HUDEP-2 (cell line): ENCODE measurements around the gene MYZAP.

Source experiments
- DNase-seq, 76 experiments: peaks; one replicate each; lab custom pipeline; 2025; ENCODE audit not compliant: unreplicated experiment in 76 of 76; lab: John Stamatoyannopoulos, UW

MYZAP gene

DNA sequence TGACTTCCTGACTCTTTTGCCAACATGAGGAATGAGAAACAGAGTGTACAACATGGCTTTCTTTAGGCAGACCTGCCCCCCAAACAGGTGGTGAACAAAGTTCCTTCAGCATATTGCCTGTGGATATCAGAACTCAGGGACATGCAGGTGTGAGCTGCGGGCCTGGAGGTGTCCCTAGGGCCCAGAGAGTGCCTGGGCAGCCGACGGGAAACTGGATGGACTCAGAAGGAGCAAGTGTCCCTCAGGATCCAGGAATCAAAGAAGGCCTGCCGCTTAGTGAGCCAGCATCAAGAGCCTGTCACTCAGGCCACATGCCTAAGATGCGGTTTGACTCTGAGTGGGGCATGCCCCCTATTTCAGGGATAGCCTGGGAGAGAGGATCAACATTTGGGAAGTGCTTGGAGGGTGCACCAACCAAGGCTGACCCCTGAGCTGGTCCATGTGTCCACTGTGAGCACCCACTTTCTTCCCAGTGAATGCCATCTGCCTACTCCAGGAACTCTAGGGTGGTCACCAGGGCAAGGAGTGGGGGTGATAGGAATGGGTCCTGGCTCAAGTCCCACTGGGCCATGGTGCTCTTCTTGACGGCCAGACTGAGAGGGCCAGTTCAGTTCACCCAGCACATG is 98.8 kb downstream of the MYZAP start:
- no peak for DNase-seq

DNA sequence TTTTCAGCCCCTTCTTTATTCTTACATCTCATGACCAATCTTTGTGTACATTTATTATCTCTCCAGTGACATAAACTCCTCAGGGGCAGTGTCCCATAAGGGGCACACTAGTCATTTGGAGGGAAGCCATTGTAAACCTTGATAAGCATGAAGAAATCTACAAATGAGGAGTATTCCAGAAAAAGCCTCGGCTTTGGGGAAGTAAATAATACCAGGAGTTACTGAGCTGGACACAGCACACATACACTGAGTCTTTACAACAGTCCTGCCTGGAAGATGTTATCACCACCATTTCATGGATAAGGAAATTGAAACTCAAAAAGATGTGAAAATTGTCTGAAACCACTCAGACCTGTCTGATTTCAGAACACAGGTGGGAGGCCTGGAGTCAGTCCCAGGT is 99.4 kb downstream of the MYZAP start:
- DNase-seq = no peak

DNA sequence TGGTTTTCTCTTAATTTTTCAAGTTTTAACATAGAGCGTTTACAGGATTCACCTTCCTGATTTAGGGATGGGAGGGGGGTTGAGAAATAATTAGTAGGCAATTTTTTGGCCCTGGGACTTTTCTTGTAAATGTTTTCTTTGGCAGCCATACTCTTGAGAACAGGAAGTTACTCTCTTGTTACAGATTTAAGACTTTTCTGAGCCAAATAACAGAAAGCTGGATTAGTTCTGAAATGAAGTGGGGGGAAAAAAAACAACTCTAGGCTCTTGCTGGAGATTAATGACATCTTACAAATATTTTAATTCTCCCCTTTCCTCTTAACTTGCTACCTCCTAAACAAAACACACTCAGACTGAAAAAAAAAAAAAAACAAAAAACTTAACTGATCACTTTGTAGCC is 101.0 kb downstream of the MYZAP start:
- DNase-seq = no peak

DNA sequence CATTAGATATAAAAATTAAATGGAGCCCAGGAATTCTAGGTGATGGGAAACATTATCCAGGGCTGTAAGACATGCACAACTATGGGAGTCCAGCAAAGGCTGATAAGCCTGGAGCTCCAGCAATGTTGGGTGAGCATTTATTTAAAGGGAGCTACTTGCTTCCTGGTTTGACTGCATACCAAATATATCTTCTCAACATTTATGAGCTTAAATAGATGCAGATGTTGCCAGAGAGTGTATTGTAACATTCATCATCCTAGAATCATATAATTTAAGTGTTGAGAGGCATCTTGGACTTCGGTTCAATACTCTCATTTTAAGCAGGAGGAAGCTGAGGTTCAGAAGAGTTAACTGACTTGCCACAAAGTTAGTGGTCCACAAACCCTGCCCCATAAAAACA is 102.6 kb downstream of the MYZAP start:
- no peak for DNase-seq

DNA sequence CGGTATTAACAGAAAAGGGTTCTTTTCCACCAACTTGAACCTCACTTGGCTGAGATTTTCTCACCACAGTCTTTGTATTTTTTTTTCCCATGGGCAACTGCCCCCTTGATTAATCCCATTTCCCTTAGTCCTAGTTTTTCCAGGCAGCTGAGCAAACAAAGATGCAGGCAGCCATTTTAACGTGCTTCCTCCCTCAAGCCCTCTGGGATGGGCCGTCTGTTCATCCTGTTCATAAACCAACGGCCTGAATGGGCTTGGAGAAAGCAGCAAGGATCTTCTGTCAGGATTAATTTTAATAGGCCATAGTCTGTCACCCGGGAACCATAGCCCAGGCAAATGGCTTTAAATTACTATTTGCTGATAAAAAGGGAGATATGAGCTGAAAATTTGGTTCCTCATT is 104.4 kb downstream of the MYZAP start:
- DNase-seq = no peak

DNA sequence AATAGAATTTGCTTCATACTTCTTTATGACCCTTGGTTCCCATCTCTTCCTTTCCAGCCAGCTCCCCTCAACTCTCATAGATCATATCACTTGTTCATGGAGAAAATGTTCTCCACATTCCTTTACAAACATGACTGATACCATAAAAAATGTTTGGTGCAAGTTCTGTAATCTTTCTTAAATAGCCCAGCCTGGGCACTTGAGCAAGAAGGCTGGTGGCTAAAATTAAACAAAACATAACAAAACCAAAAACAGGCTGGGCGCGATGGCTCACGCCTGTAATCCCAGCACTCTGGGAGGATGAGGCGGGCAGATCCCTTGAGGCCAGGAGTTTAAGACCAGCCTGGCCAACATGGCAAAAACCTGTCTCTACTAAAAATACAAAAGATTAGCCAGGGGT is 105.9 kb downstream of the MYZAP start:
- no peak for DNase-seq

DNA sequence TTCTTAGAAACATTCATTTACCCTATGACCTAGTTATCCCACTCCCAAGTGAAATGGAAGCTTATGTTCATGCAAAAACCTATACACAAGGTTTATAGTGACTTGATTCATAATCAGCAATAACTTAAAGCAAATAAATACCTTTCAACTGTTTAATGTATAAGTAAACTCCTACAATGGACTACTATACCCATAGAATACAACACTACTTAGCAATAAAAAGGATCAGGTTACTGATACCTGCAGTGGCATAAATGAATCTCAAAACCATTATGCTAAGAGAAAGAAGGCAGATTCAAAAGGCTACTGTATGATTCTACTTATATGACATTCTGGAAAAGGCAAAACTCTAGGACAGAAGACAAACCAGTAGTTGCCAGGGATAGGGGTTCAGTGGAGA is 106.5 kb downstream of the MYZAP start:
- DNase-seq = no peak

DNA sequence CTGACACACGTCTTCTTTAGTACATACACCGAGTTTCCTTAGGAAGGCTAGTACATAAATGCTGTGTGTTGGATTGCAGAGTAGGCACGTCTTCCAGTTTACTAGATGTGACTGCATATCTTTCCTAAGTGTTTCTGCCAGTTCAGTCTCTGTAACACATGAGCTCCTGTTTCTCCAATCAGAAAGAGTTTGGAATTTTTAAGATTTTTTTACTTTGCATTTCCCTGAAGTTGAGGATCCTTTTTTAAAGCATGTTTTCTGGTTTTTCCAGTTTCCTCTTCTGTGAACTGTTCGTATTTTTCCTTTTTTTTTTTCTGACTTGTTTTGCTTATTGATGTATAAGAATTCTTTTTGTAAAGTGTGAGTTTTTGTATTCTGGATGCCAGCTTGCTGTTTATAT is 107.3 kb downstream of the MYZAP start:
- no peak for DNase-seq

DNA sequence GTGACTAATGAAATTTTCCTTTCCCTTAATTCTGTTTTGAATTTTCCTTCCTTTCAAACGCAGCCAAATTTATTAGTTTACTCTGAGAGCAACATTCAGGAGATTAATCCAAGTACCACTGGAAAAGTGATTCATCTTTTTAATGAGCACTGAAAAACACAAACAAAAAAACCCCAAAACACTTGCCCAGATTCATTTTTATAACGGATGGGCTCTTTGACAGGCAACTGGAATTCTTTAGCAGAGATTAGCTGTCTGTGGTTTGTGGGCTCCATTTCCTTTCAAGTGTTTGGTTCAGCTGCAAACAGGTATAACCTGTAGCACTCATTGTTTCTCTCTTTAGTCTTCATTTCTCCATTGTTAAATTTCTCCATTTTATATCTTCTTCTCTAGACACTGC is 111.7 kb downstream of the MYZAP start:
- no peak for DNase-seq

DNA sequence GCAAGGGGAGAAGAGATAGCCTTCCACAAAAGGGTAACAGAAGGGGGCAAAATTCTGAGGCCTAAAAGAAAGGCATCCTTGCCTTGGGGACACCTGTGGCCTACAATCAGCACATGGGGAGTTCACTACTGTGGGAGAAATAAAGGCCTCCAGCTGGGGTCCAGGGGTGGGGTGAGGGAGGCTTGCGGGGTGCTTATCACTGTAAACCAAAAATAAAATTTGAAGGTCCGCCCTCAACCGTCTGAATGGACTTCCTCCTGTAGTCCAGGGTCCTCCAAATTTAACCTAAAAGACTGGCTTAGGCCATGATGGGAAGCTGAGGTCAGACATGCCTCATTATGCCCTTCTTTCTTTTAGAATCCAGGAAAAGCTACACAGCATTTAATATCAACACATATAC is 112.7 kb downstream of the MYZAP start:
- no peak for DNase-seq

DNA sequence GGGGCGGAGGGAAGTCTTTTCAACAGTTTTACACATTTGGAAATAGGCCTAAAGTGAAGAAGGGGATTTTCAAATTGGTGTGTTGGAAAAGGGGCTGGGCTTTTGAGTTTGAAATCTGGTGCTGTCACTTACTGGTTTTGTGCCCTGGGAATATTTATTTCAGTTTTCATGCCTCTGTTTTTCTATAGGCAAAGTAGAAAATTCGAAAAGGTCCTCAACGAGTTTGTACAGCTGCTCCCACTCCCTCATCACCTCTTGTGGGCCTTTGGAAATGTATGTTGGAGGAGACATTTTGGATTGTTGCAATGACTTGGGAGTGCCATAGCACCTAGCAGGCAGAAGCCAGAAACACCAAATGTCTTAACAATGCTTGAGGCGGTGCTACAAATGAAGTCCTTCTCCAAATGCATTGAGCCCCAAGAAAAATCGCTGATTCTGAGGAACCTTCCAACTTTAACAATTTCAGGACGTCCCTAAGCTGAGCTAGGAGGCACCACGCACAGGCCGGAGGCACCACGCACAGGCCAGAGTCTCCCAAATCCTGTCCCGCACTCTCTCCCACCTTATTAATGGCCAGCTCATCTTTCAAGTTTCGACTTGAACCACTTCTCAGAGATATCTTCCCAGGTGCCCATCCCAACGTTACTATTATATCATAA is 114.2 kb downstream of the MYZAP start:
- DNase-seq = peak in 2 of 76 experiments; percentile 4 to 18

DNA sequence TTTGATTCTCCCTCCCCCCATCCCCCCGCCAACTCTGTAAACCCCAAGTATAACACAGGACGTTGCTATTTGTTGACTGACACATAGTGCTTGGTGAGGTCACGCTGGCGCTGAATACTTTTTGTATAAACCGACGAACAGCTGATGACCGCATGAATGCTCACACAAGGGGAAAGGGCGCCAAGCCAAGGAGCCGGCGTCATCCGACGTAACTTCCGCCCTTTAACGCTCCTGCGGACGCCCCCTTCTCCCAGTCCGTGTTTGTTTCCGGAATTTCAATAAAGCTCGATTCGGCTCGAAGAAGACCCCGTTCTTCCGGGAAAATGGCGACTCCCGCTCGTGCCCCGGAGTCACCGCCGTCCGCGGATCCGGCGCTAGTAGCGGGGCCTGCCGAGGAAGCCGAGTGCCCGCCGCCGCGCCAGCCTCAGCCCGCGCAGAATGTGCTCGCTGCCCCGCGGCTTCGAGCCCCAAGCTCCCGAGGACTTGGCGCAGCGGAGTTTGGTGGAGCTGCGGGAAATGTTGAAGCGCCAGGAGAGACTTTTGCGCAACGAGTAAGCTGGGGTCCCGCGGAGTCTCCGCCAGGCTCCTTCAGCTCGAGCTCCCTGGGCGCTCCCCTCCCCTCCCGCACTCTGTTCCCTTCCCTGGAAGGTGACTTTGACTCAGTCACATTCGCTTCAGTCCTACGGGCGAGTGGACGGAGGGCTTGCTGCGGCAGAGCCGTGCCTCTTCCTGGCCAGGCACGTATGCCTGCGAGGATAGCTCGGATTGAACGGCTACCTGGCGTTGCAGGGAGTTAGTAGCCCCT is 114.9 kb downstream of the MYZAP start, which contains the start of gene POLR2M:
Gene POLR2M, plus strand, starts transcription at position 310 of the 805 bp plus-strand sequence. Its CDS starts 129 bp downstream, at position 439.
- DNase-seq = peak; percentile 39 to 94 (median 85)

DNA sequence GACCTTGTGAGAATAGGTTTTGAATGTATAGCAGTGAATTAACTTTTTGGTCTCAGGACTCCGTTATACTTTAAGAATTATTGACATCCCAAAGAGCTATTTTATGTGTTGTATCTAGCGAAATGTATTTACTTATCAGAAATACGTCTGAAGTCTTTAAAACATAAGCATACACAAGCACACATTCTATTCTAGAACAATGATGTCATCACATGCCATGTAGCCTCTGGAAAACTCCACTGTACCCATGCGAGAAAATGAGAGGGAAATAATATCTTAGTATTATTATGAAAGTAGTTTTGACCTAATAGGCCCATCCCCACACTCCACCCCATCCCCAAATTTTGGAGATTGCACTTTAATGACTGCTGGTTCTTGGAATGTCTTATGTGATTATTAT is 116.3 kb downstream of the MYZAP start:
- no peak for DNase-seq

DNA sequence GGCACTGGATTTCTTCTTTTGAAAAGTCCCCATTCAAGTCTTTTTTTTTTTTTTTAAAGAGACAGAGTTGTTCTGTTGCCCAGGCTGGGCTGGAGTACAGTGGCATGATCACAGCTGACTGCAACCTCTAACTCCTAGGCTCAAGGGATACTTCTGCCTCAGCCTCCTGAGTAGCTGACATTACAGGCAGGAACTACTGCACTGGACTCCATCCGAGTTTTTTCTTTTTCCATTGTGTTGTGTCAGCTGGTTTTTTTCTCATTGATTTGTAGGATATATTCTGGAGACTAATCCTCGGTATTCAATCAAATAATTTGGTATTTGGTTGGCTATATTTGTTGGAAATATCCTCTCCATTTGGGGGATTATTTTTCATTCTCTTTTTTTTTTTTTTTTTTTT is 126.6 kb downstream of the MYZAP start:
- no peak for DNase-seq

DNA sequence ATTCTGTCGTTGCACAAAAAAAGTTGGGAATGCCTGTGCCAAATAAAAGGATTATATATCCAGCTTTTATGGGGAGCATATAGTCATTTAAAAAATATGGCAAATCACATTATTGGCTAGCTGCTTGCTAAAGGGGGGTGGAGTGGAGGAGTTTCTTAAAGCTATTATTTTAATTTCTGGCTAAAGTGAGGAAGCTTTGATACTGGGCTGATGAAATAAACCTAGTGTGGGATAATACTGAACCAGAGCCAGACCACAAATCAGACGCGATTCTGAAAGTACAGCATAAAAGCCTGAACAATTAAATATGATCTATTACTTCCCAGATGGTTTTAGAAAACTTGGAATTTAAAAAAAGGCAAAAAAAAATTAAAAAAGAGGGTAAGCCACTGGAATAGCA is 129.2 kb downstream of the MYZAP start:
- no peak for DNase-seq

DNA sequence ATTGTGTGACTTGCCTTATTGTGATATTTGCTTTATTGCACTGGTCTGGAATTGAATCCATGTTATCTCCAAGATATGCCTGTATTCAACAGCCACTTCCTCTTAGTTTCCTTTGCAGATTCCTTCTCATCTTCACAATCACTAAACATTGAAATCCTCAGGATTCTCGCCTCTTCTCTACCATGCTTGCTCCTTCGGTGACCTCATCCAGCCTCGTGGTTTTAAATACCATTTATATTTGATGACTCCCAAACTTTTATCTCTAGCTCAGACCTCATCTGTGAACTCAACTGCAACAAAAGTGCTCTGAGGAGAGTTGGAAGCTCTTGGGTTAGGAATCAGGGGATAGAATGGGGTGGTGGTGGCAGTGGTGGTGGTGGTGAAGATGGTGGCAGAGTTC is 134.7 kb downstream of the MYZAP start:
- no peak for DNase-seq

DNA sequence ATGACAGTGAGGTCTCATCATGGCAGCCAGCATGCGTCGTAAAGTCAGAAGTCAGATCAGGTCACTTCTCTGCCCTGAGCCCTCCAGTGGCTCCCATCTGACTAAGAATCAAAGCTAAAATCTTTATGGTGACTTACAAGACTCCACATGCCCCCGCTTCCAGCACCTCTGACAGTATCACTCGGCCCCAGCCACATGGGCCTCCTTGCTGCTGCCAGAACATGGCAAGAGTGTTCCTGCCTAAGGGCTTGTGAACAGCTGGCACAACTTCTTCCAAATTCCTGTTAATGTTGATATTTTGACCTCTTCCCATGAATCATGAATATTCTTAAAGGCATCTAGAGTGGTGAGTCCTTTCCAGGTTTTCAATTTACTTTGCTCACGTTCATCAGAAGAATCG is 135.3 kb downstream of the MYZAP start:
- DNase-seq = no peak

DNA sequence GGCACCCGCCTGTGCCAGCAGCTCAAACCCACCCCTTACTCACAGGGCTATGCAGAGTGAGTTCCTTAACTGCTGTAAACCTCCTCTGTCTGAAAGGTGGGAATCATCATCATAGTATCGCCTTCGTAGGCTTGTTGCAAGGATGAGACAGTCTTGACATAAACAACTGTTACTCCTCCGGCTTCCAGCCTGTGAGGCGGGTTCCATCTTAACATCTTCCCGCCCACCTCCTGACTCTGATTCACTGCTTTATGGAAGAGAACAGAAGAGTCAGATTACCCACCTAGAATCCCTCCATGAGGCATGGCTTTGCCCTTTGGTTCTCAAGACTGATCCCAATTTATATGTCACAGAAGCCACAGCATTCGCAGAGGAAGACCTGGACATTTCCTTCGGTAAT is 136.7 kb downstream of the MYZAP start:
- no peak for DNase-seq

DNA sequence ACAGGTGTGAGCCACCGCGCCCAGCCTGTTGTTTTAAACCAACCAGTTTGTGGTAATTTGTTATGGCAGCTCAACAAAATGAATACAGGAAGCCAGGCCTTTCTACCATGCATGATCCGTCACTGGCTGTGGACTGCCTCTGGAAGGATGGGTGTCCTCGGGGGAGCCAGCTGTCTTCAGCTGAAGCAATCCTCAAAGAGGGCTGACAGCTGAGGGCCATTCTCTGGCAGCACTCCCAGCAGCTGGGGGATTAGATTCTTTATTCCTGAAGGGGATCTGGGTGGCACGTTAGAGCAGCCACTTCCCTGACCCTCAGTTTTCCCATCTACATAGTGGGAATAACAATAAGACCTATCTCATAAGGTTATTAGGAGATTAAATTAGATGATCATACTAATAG is 139.2 kb downstream of the MYZAP start:
- DNase-seq = no peak

DNA sequence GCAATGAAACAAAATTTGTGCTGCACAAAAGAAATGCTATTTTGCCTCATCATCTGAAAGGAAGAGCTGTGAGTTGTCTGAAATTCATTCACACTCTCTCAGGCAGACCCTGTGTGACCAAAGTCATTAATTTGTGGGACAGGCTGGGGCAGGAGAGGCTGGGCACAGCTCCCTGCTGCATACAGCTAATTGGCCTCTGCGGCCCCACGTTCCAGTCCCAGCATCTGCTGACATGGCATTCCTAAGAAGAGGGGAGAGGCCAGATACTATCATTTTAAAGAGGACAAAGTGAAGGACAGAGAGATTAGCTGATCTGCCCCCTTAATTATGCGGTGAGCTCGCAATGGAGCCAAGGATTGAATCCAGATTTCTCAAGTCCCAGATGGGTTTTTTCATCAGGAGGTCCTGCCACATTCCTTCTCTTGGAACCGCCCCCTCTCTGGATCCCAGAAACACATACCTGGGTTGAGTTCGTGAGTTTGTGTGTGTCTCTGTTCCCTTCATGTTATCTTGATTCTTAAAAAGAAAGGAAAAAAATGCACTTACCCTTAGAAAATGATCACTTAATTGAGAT is 139.9 kb downstream of the MYZAP start:
- no peak for DNase-seq

DNA sequence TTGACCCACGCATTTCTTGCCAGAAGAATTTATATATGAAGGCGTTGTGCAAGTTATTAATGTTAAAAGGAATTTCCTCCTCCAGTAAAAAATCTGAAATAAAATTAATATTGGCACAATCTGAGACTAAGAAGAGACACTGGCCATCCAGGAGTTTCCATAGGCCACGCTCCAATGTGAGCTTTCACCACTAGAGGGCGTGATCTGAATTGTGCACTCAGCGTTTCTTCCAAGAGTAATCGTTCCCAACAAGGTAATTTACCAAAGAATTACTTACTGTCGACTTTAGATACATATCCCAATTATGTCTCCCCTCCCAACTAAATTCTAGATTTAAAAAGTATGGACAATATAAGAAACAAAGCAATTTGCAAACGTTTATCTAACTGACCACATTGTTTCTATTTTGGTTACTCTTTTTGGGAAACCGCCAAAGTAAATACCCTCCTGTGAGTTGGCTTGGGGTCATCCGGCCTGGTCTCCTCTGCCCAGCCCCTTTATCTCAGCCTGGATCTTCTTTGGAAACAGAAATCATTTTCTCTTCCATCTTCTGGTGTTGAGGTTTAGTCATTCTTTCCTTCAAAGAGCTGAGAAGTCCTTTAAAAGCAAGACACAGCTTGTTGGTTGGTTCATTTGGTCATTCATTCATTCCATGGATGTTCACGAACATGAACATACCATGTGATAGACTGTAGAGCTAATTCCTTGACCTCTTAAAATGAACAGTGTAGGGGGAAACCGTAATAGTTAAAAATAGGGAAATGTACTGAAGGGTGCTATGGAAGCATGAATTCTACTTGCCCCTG is 141.0 kb downstream of the MYZAP start:
- DNase-seq = peak in 41 of 76 experiments; percentile 2 to 58 (median 16)
